H1 (cell line): ENCODE measurements around the gene ERG28. TPM values are rescaled to one million over a fixed set of nuclear protein-coding genes. Genes with fewer than 3 reads are reported as not detected.

Source experiments
- CTCF ChIA-PET: fragments of 300-600 bp; sonication (Branson Sonifier 250); formaldehyde crosslinking; loops from one replicate; lab custom pipeline; 2021; ENCODE audit not compliant: partially characterized antibody; lab: Charles Lee
- POLR2A ChIA-PET: fragments of 300-600 bp; sonication (Branson Sonifier 250); formaldehyde crosslinking; loops from one replicate; lab custom pipeline; 2021; ENCODE audit warnings: inconsistent platforms; ENCODE audit not compliant: partially characterized antibody; lab: Charles Lee
- DNase-seq, 2 experiments: peaks; one replicate each; pipeline versions ENCODE4 v3.0.0 to v3.0.0-alpha.2; 2010 to 2022; ENCODE audit warnings: low spot score in 2 of 2, low read depth in 1 of 2, mixed read lengths in 1 of 2
- FAIRE-seq: peaks from 2 replicates; lab custom pipeline; 2011; peaks lifted over from hg19 to GRCh38; lab: Jason Lieb, UNC
- H2AFZ ChIP-seq: 2 replicates; pipeline ENCODE4 v1.8.1; 2012; ENCODE audit warnings: low read length, inconsistent platforms
- H2AK5ac ChIP-seq: 2 replicates; pipeline ENCODE4 v1.6.1; 2013; ENCODE audit warnings: low read depth, low read length
- H2BK120ac ChIP-seq: replicated peaks from 2 replicates; pipeline ENCODE3; 2013; ENCODE audit warnings: low read depth, low read length, inconsistent platforms
- H2BK12ac ChIP-seq: 2 replicates; pipeline ENCODE4 v1.6.1; 2013; ENCODE audit warnings: low read depth, low read length
- H2BK15ac ChIP-seq: 2 replicates; pipeline ENCODE4 v1.6.1; 2013; ENCODE audit warnings: low read length
- H2BK20ac ChIP-seq: 2 replicates; pipeline ENCODE4 v1.6.1; 2013; ENCODE audit warnings: low read length
- H2BK5ac ChIP-seq: 2 replicates; pipeline ENCODE4 v1.6.1; 2013; ENCODE audit warnings: low read depth, low read length
- H3K14ac ChIP-seq: 2 replicates; pipeline ENCODE4 v1.6.1; 2013; ENCODE audit warnings: inconsistent platforms; ENCODE audit not compliant: insufficient read length
- H3K18ac ChIP-seq: 2 replicates; pipeline ENCODE4 v1.6.1; 2013; ENCODE audit warnings: low read length; ENCODE audit errors: extremely low read depth
- H3K23ac ChIP-seq: 2 replicates; pipeline ENCODE4 v1.6.1; 2013; ENCODE audit warnings: inconsistent platforms; ENCODE audit not compliant: insufficient read length
- H3K23me2 ChIP-seq: 2 replicates; pipeline ENCODE4 v1.6.1; 2013; ENCODE audit warnings: low read depth, low read length
- H3K27ac ChIP-seq: 2 replicates; pipeline ENCODE4 v1.6.1; 2011; ENCODE audit warnings: low read depth, low read length, inconsistent platforms
- H3K27me3 ChIP-seq, 4 experiments: replicated peaks in 1 of 4; 1 replicate in 1 of 4; 2 replicates in 3 of 4; pipeline versions ENCODE4 v1.6.1 to v1.8.1; 2011 to 2013; ENCODE audit warnings: low read length in 3 of 4, mild to moderate bottlenecking in 3 of 4, inconsistent platforms in 2 of 4, mixed read lengths in 2 of 4, moderate library complexity in 1 of 4; ENCODE audit not compliant: control insufficient read depth in 3 of 4, insufficient read depth in 3 of 4; ENCODE audit errors: extremely low read depth in 1 of 4
- H3K36me3 ChIP-seq, 4 experiments: 2 replicates each; pipeline versions ENCODE4 v1.6.1 to v1.8.1; 2011 to 2013; ENCODE audit warnings: mild to moderate bottlenecking in 4 of 4, low read length in 3 of 4, moderate library complexity in 2 of 4, control low read depth in 1 of 4, inconsistent platforms in 1 of 4; ENCODE audit not compliant: insufficient read depth in 4 of 4, control insufficient read depth in 2 of 4
- H3K4ac ChIP-seq: replicated peaks from 2 replicates; pipeline ENCODE3; 2013; ENCODE audit warnings: low read length, low read depth, mixed read lengths, inconsistent platforms; ENCODE audit not compliant: insufficient read length
- H3K4me1 ChIP-seq, 4 experiments: replicated peaks in 1 of 4; 1 replicate in 1 of 4; 2 replicates in 3 of 4; pipeline versions ENCODE4 v1.6.1 to v1.8.1; 2011 to 2013; ENCODE audit warnings: low read length in 3 of 4, inconsistent platforms in 2 of 4, mixed read lengths in 1 of 4; ENCODE audit not compliant: insufficient read depth in 4 of 4, control insufficient read depth in 3 of 4
- H3K4me2 ChIP-seq, 2 experiments: 2 replicates each; pipeline versions ENCODE4 v1.6.1 to v1.8.1; 2011 to 2013; ENCODE audit warnings: low read depth in 2 of 2, low read length in 2 of 2, control low read depth in 1 of 2, inconsistent platforms in 1 of 2, mild to moderate bottlenecking in 1 of 2; ENCODE audit not compliant: insufficient read depth in 1 of 2
- H3K4me3 ChIP-seq, 4 experiments: fragments of 200-600, 300-600 bp in 1 of 4; sonication (generic), shearing (Covaris generic), sonication (Bioruptor Twin) in 1 of 4; 2 replicates each; pipeline versions ENCODE4 v1.5.1 to v1.8.1; 2011 to 2016; ENCODE audit warnings: low read length in 4 of 4, low read depth in 3 of 4, control low read depth in 2 of 4, inconsistent platforms in 2 of 4, mild to moderate bottlenecking in 2 of 4, mixed read lengths in 1 of 4, moderate library complexity in 1 of 4; ENCODE audit not compliant: insufficient read depth in 2 of 4; ENCODE audit errors: extremely low read depth in 1 of 4
- H3K56ac ChIP-seq: replicated peaks from 2 replicates; pipeline ENCODE3; 2013; ENCODE audit warnings: low read depth, mild to moderate bottlenecking, mixed read lengths, low read length, inconsistent platforms; ENCODE audit not compliant: insufficient read length
- H3K79me1 ChIP-seq: 2 replicates; pipeline ENCODE4 v1.6.1; 2013; ENCODE audit warnings: low read depth, low read length, control low read depth
- H3K79me2 ChIP-seq, 2 experiments: 2 replicates each; pipeline versions ENCODE4 v1.6.1 to v1.8.1; 2012 to 2013; ENCODE audit warnings: low read length in 2 of 2, mild to moderate bottlenecking in 2 of 2, inconsistent platforms in 1 of 2; ENCODE audit not compliant: insufficient read depth in 2 of 2, control insufficient read depth in 1 of 2
- H3K9ac ChIP-seq, 4 experiments: replicated peaks in 1 of 4; 1 replicate in 1 of 4; 2 replicates in 3 of 4; pipeline versions ENCODE4 v1.6.1 to v1.8.1; 2011 to 2013; ENCODE audit warnings: low read depth in 3 of 4, low read length in 3 of 4, control low read depth in 2 of 4, mild to moderate bottlenecking in 2 of 4, moderate library complexity in 2 of 4, inconsistent platforms in 1 of 4; ENCODE audit errors: extremely low read depth in 1 of 4
- H3K9me3 ChIP-seq, 2 experiments: 2 replicates each; pipeline versions ENCODE4 v1.6.1 to v1.8.1; 2012 to 2013; ENCODE audit warnings: mild to moderate bottlenecking in 2 of 2, moderate library complexity in 2 of 2, control low read depth in 1 of 2, inconsistent platforms in 1 of 2, low read depth in 1 of 2, low read length in 1 of 2, mixed read lengths in 1 of 2; ENCODE audit not compliant: insufficient read depth in 2 of 2
- H4K20me1 ChIP-seq, 2 experiments: replicated peaks in 1 of 2; 2 replicates each; pipeline versions ENCODE3 to v1.8.1; 2011 to 2013; ENCODE audit warnings: inconsistent platforms in 2 of 2, low read length in 2 of 2, mild to moderate bottlenecking in 1 of 2; ENCODE audit not compliant: insufficient read depth in 2 of 2, control insufficient read depth in 1 of 2
- H4K5ac ChIP-seq: 2 replicates; pipeline ENCODE4 v1.6.1; 2013; ENCODE audit warnings: low read length, low read depth, mixed read lengths, inconsistent platforms; ENCODE audit not compliant: insufficient read length
- H4K8ac ChIP-seq: 2 replicates; pipeline ENCODE4 v1.8.0; 2013; ENCODE audit warnings: mild to moderate bottlenecking, moderate library complexity, low read length, inconsistent platforms; ENCODE audit not compliant: insufficient read depth; ENCODE audit errors: extremely low read depth
- H4K91ac ChIP-seq: replicated peaks from 2 replicates; pipeline ENCODE3; 2013; ENCODE audit warnings: low read length, mixed read lengths, inconsistent platforms; ENCODE audit not compliant: insufficient read length
- BCL11A ChIP-seq, 2 experiments: IDR thresholded peaks; one replicate each; pipeline ENCODE4 v1.6.1; 2011; ENCODE audit warnings: low read depth in 2 of 2, low read length in 2 of 2, mild to moderate bottlenecking in 2 of 2
- SIX5 ChIP-seq: IDR thresholded peaks from 2 replicates; pipeline ENCODE4 v1.6.1; 2011; ENCODE audit warnings: mild to moderate bottlenecking, low read depth, low read length
- SP2 ChIP-seq: IDR thresholded peaks from 2 replicates; pipeline ENCODE4 v1.6.1; 2012; ENCODE audit warnings: mild to moderate bottlenecking, low read length, inconsistent platforms
- TAF1 ChIP-seq: IDR thresholded peaks from 2 replicates; pipeline ENCODE4 v1.6.1; 2011; ENCODE audit warnings: mild to moderate bottlenecking, low read depth, low read length
- WGBS, 2 experiments: shearing (Covaris generic) in 1 of 2; methylation state at CpG; one replicate each; pipeline versions ENCODE4 v1.1.6 to v1.1.7; 2013 to 2015; ENCODE audit warnings: low lambda C conversion rate in 2 of 2, mixed read lengths in 2 of 2, inconsistent platforms in 1 of 2, low coverage in 1 of 2, missing lambda C conversion rate in 1 of 2; ENCODE audit not compliant: insufficient replicate concordance in 2 of 2, insufficient coverage in 1 of 2, insufficient read length in 1 of 2; ENCODE audit errors: extremely low coverage in 1 of 2, missing lambda C conversion rate in 1 of 2; 5-methylcytosine and 5-hydroxymethylcytosine counted together
- polyA plus RNA-seq, 7 experiments: library from polyadenylated mRNA; depleted of rRNA in 3 of 7; stranded (reverse) in 5 of 7; unstranded in 2 of 7; fragments of >200 nt in 5 of 7; fragments of 200-250 nt in 2 of 7; gene quantifications; 1 replicate in 5 of 7; 2 replicates in 1 of 7; 4 replicates in 1 of 7; pipeline versions ENCODE4 v1.2.1 to v1.2.3, GENCODE V29; 2011 to 2013; ENCODE audit warnings: missing spikeins in 2 of 7, mixed read lengths in 2 of 7
- total RNA-seq: library from RNA; stranded (reverse); fragmentation: NEBNext Ultra II Directional; extraction: Animal tissue kit (Norgen Biotek cat#: 25700); gene quantifications from 2 replicates; pipeline ENCODE4 v1.2.1, GENCODE V29; 2021

ERG28 gene
- total and polyA plus RNA-seq, 2 of the 8 experiments (the other 6 are each of a cell fraction or from before 2014, with no cell fraction given) = 32.6 to 56.7 TPM

- H2AFZ ChIP-seq = no peak overlapping the region
- no peak overlapping the region for H3K27ac ChIP-seq
- no peak overlapping the region for H4K5ac ChIP-seq
- H3K79me2 ChIP-seq = no peaks in the 10 kb centered on the region
- no peak overlapping the region for H2BK20ac ChIP-seq
- ChIA-PET POLR2A (interaction anchor here (0.7 to 1.1 kb wide), 2 partner anchors 15 to 34 kb away, joined by 3 read pairs; partner anchors contain the start of genes ERG28 and TTLL5), CTCF (interaction anchor here (1.0 to 2.4 kb wide), 3 partner anchors 10 to 587 kb away, joined by 3 to 22 read pairs (median 3); partner anchors contain the start of gene FLVCR2)
- no peak overlapping the region for H2BK120ac ChIP-seq
- H2AK5ac ChIP-seq = no peak overlapping the region
- H3K23me2 ChIP-seq = peaks cover 3% of the 10 kb centered on the region; the same call in 1 of the 2 replicates
- no peaks in the 10 kb centered on the region for H3K9me3 ChIP-seq
- no peak overlapping the region for H2BK5ac ChIP-seq
- no peak overlapping the region for H4K91ac ChIP-seq
- no peak overlapping the region for H3K4me2 ChIP-seq
- no peak overlapping the region for H3K4ac ChIP-seq
- H3K4me1 ChIP-seq = peaks cover 8 to 25% (median 17%) of the 10 kb centered on the region in 4 experiments
- no peak overlapping the region for H4K8ac ChIP-seq
- no peak overlapping the region for H3K23ac ChIP-seq
- no peak overlapping the region for H3K14ac ChIP-seq
- FAIRE-seq = no peak
- no peak overlapping the region for H3K9ac ChIP-seq
- no peaks in the 10 kb centered on the region for H3K36me3 ChIP-seq
- no peak for DNase-seq
- no peaks in the 10 kb centered on the region for H3K79me1 ChIP-seq
- H2BK15ac ChIP-seq = no peak overlapping the region
- no peak overlapping the region for H3K4me3 ChIP-seq
- no peak overlapping the region for H2BK12ac ChIP-seq
- no peak overlapping the region for H3K18ac ChIP-seq
- 92% methylated on average over 3 of the region's 3 CpGs; no CpG with 5 or more reads in 1 of the 2 experiments for WGBS, 2 experiments
- H4K20me1 ChIP-seq = no peaks in the 10 kb centered on the region
- H3K27me3 ChIP-seq = no peaks in the 10 kb centered on the region
- H3K56ac ChIP-seq = no peak overlapping the region
- TF ChIP-seq SIX5 (no peak), BCL11A (IDR thresholded peaks at IDR 0.05; ENCODE audit: low read depth in 2 of 2, low read length in 2 of 2) (no peak), TAF1 (no peak), SP2 (no peak)
Measured at GRCh38 chr14:75626863-75627262, 33.8 kb downstream of the ERG28 start.
